Activated CD4-positive, alpha-beta memory T cell treated with anti-CD3 and anti-CD28 coated beads for 36 hours (primary cell): ENCODE results near the gene PRR18. TPM values are rescaled to one million over a fixed set of nuclear protein-coding genes. Genes with fewer than 3 reads are reported as not detected.

Experiments used
- CTCF ChIA-PET: fragments of 350-600 bp; sonication (Branson Sonifier 250); formaldehyde crosslinking; loops from one replicate; lab custom pipeline; 2021; ENCODE audit warnings: antibody characterized with exemption, inconsistent platforms; lab: Charles Lee
- POLR2A ChIA-PET: fragments of 350-600 bp; sonication (Branson Sonifier 250); formaldehyde crosslinking; loops from one replicate; lab custom pipeline; 2021; ENCODE audit warnings: antibody characterized with exemption; lab: Charles Lee
- DNase-seq: peaks from one replicate; pipeline ENCODE4 v3.0.0-alpha.2; 2020
- H3K27ac Mint-ChIP-seq: one replicate; pipeline ENCODE4 v1.8.0; 2021; ENCODE audit warnings: mixed read lengths
- H3K27me3 Mint-ChIP-seq: one replicate; pipeline ENCODE4 v1.8.0; 2021; ENCODE audit warnings: mixed read lengths
- H3K36me3 Mint-ChIP-seq: one replicate; pipeline ENCODE4 v1.8.0; 2021; ENCODE audit warnings: mixed read lengths
- H3K4me1 Mint-ChIP-seq: one replicate; pipeline ENCODE4 v1.8.0; 2021; ENCODE audit warnings: low read depth, mixed read lengths
- H3K4me3 Mint-ChIP-seq: one replicate; pipeline ENCODE4 v1.8.0; 2021; ENCODE audit warnings: mild to moderate bottlenecking, mixed read lengths
- H3K9me3 Mint-ChIP-seq: one replicate; pipeline ENCODE4 v1.8.0; 2021; ENCODE audit warnings: mixed read lengths
- intact Hi-C: fragments of 100-400 bp; cut with micrococcal nuclease; formaldehyde crosslinking; loops from one replicate; pipeline ENCODE4 v1.15.1; 2023
- total RNA-seq, 2 experiments: library from RNA; stranded (reverse); gene quantifications; one replicate each; pipeline ENCODE4 v1.2.3, GENCODE V29; 2021

The PRR18 gene
- total RNA-seq, 2 experiments from 2014 or later: 0.17 TPM; not detected in 1

DNA sequence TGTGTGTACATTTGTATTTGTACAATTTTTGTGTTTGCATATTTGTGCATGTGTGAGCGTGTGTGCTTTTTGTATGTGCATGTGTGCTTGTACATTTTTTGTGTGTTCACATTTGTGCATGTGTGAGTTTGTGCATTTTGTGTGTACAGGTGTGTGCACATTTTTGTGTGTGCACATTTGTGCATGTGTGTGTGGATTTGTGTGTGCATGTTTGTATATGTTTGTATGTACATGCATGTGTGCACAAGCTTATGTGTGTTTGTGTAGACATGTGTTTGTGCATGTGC lies 28.9 kb downstream of the PRR18 start:
- DNase-seq: no peak
- intact Hi-C loops: loop anchor here (5.0 kb wide), 1 partner anchor 33 kb away; no protein-coding TSS in a partner anchor
- POLR2A ChIA-PET: no interaction called here
- no peaks in the 10 kb centered on the region for H3K9me3 Mint-ChIP-seq
- peaks cover 5% of the 10 kb centered on the region for H3K4me1 Mint-ChIP-seq
- peaks cover 3% of the 10 kb centered on the region for H3K27me3 Mint-ChIP-seq
- no peak overlapping the region for H3K4me3 Mint-ChIP-seq
- CTCF ChIA-PET: interaction anchor here (0.8 to 3.7 kb wide), 3 partner anchors 102 to 320 kb away, joined by 3 to 26 read pairs (median 3); no protein-coding TSS in a partner anchor
- no peaks in the 10 kb centered on the region for H3K36me3 Mint-ChIP-seq
- no peak overlapping the region for H3K27ac Mint-ChIP-seq

DNA sequence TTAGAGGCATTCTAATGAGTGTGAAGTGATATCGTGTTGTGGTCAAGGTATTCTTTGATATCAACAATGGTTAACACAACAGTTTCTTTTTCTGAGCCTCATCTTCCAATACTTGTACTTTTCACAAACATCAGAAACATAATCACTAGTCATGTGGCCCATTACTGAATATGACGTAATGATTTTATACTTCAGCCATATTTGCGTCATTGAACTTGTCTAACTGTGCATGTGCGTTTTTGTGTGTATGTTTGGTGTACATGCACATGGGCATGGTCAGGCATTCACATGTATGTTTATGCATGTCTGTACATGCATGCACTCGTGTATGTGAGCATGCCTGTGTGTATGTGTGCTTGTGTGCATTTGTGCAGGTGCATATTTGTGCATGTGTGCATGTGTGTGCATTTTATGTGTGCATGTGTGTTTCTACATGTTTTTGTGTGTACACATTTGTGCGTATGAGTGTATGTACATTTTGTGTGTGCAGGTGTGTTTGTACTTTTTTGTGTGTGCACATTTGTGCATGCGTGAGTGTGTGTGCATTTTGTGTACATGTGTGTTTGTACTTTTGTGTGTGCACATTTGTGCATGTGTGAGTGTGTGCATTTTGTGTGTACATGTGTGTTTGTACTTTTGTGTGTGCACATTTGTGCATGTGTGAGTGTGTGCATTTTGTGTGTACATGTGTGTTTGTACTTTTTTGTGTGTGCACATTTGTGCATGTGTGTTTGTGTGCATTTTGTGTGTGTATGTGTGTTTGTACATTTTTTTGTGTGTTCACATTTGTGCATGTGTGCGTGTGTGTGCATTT lies 29.4 kb downstream of the PRR18 start:
- H3K4me1 Mint-ChIP-seq: peaks cover 5% of the 10 kb centered on the region
- H3K27me3 Mint-ChIP-seq: peaks cover 3% of the 10 kb centered on the region
- H3K9me3 Mint-ChIP-seq: no peaks in the 10 kb centered on the region
- intact Hi-C loops: loop anchor here (5.0 kb wide), 1 partner anchor 34 kb away; no protein-coding TSS in a partner anchor
- no peaks in the 10 kb centered on the region for H3K36me3 Mint-ChIP-seq
- ChIA-PET CTCF (interaction anchor here (3.7 kb wide), 1 partner anchor 121 kb away, joined by 26 read pairs; no protein-coding TSS in a partner anchor), POLR2A (no interaction called here)
- H3K27ac Mint-ChIP-seq: no peak overlapping the region
- H3K4me3 Mint-ChIP-seq: no peak overlapping the region
- DNase-seq: no peak

DNA sequence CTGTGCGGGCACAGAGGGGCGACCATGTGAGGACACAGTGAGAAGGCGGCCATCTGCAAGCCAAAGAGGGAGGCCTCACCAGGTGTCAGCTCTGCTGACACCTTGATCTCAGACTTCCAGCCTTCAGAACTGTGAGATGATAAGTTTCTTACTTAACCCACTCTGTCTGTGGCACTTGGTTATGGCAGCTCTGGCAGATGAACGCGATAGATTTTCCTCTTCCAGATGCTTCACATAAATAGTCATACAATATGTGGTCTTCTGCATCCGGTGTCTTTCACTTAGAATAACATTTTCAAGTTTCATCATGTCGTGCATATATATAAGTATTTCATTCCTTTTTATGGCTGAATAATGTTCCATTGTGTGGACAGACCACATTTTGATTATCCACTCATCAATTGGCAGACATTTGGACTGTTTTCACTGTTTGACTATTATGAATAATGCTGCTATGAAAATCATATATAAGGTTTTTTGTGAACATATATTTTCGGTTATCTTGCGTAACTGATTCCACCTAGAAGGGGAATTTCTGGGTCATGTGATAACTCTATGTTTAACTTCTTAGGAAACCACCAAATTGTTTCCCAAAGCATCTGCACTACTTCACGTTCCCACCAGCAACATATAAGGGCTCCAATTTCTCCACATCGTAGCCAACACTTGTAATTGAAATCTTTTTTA lies 30.2 kb downstream of the PRR18 start:
- peaks cover 5% of the 10 kb centered on the region for H3K4me1 Mint-ChIP-seq
- ChIA-PET POLR2A (no interaction called here), CTCF (interaction anchor here (2.6 to 5.0 kb wide), 2 partner anchors 104 to 122 kb away, joined by 11 to 82 read pairs; no protein-coding TSS in a partner anchor)
- no peak overlapping the region for H3K27ac Mint-ChIP-seq
- intact Hi-C loops: loop anchor here (5.0 kb wide), 1 partner anchor 34 kb away; no protein-coding TSS in a partner anchor
- H3K4me3 Mint-ChIP-seq: no peak overlapping the region
- no peaks in the 10 kb centered on the region for H3K36me3 Mint-ChIP-seq
- no peak for DNase-seq
- H3K27me3 Mint-ChIP-seq: peaks cover 3% of the 10 kb centered on the region
- H3K9me3 Mint-ChIP-seq: no peaks in the 10 kb centered on the region

DNA sequence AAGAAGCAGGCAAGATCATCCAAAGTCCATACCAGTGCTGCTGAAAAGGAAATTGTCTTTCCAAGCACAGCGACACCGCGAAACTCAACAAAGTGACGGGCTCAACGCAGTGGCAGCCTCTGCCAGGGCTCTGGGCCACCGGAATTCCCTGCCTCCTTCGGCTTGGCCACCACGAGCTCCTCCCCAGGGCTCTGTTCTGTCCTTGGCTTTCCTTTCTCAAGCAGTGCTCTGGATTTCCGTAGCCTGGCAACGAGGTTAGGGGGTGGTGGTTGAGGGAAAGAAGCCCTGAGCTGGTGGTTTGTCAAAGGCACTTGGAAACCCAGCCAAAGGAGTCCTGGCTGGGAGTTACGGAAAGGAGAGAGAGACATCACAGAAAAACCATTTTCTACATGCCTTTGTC lies 31.2 kb downstream of the PRR18 start:
- no peak for DNase-seq
- POLR2A ChIA-PET: no interaction called here
- CTCF ChIA-PET: interaction anchor here (1.3 to 5.0 kb wide), 8 partner anchors 18 to 123 kb away, joined by 3 to 82 read pairs (median 6); no protein-coding TSS in a partner anchor
- no peak overlapping the region for H3K27ac Mint-ChIP-seq
- intact Hi-C loops: loop anchor here (5.0 kb wide), 1 partner anchor 35 kb away; no protein-coding TSS in a partner anchor
- H3K27me3 Mint-ChIP-seq: no peaks in the 10 kb centered on the region
- no peak overlapping the region for H3K4me3 Mint-ChIP-seq
- no peaks in the 10 kb centered on the region for H3K9me3 Mint-ChIP-seq
- H3K36me3 Mint-ChIP-seq: no peaks in the 10 kb centered on the region
- H3K4me1 Mint-ChIP-seq: peaks cover 5% of the 10 kb centered on the region

DNA sequence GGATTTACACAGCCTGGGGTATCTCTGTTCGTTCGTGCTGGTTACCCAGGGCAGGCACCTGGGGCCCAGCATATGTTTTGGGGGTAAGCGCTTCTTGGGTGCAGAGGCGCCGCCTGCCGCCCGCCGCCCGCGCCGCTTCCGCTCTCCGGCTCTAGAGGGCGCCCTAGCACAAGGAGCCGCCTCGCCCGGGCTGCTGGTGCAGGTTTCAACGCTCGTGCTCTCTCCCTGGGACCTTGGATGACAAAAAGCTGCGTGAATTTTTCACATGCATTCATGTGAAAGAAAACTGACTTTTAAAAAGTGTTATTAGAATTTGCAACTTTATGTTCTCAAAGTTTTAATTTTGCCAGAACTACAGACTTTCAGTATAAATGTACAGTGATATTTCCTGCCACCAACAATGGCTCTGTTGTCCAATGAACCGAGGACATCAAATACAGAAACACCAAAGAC lies 32.5 kb downstream of the PRR18 start:
- H3K36me3 Mint-ChIP-seq: no peaks in the 10 kb centered on the region
- peak; percentile 84 for DNase-seq
- ChIA-PET POLR2A (no interaction called here), CTCF (interaction anchor here (0.6 to 5.0 kb wide), 20 partner anchors 8 to 213 kb away, joined by 3 to 82 read pairs (median 5); no protein-coding TSS in a partner anchor)
- H3K27me3 Mint-ChIP-seq: no peaks in the 10 kb centered on the region
- H3K27ac Mint-ChIP-seq: no peak overlapping the region
- H3K4me1 Mint-ChIP-seq: peaks cover 5% of the 10 kb centered on the region
- intact Hi-C loops: loop anchor here (1.0 to 5.0 kb wide), 3 partner anchors 37 to 126 kb away; no protein-coding TSS in a partner anchor
- no peak overlapping the region for H3K4me3 Mint-ChIP-seq
- H3K9me3 Mint-ChIP-seq: no peaks in the 10 kb centered on the region

DNA sequence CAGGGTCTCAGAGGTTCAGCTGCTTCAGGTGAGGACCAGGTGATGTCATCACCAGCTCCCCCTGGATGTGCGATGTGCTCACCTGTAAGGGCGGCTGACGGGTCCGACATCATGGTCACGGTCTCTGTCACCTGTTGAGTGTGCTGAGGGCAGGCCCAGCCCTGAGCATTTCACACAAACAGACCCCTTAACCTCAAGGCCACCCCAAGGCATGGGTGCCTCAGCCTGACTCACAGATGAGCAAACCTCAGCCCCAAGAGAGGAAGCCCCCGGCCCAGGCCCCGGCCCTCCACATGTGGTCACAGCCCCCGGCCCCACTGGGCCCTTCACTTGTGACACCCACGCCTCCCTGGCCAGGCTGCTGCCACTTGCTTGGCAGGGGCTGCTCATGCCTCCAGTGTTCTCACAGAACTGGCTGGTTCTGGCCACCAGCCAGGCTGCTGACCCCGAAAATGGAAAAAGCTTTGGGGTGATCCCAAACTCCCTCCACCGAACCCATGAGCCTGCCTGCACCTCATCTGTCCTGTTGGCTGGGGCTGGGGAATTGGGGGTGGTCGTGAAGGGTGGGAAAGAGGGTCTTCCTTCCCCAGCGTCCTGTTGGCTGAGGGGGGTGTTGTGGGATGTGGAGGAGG lies 33.3 kb downstream of the PRR18 start:
- CTCF ChIA-PET: interaction anchor here (1.1 to 5.0 kb wide), 2 partner anchors 38 to 125 kb away, joined by 4 to 82 read pairs; no protein-coding TSS in a partner anchor
- intact Hi-C loops: loop anchor here (1.0 to 5.0 kb wide), 3 partner anchors 37 to 126 kb away; no protein-coding TSS in a partner anchor

DNA sequence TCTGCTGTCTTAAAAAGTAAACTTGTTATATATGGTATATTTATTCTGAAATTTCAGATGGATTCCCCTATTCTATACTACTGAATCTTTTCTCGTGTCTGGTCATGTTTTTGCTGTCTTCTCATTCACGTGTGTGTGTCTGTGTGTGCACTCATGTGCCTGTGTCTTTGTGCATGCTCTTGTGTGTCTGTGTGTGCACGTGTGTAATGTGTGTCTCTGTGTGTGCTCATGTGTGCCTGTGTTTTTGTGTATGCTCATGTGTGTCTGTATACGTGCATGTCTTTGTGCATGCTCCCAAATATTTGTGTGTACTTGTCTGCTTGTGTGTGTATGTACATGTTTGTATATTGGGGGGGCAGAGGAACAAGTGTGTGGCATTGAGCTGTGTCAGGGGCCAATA lies 34.0 kb downstream of the PRR18 start:
- Mint-ChIP-seq H3K27me3 (no peaks in the 10 kb centered on the region), H3K27ac (no peak overlapping the region), H3K4me1 (peaks cover 5% of the 10 kb centered on the region), H3K36me3 (no peaks in the 10 kb centered on the region), H3K9me3 (no peaks in the 10 kb centered on the region), H3K4me3 (no peak overlapping the region)
- POLR2A ChIA-PET: no interaction called here
- CTCF ChIA-PET: interaction anchor here (0.6 to 5.0 kb wide), 3 partner anchors 39 to 126 kb away, joined by 3 to 82 read pairs (median 4); no protein-coding TSS in a partner anchor
- intact Hi-C loops: no loop called here
- DNase-seq: no peak

More for the DNA sequence above, 33.3 kb downstream of the PRR18 start:
- no peak overlapping the region for H3K27ac Mint-ChIP-seq
- H3K9me3 Mint-ChIP-seq: no peaks in the 10 kb centered on the region
- no peak for DNase-seq
- POLR2A ChIA-PET: no interaction called here
- H3K4me1 Mint-ChIP-seq: peaks cover 5% of the 10 kb centered on the region
- no peaks in the 10 kb centered on the region for H3K36me3 Mint-ChIP-seq
- H3K4me3 Mint-ChIP-seq: no peak overlapping the region
- no peaks in the 10 kb centered on the region for H3K27me3 Mint-ChIP-seq

DNA sequence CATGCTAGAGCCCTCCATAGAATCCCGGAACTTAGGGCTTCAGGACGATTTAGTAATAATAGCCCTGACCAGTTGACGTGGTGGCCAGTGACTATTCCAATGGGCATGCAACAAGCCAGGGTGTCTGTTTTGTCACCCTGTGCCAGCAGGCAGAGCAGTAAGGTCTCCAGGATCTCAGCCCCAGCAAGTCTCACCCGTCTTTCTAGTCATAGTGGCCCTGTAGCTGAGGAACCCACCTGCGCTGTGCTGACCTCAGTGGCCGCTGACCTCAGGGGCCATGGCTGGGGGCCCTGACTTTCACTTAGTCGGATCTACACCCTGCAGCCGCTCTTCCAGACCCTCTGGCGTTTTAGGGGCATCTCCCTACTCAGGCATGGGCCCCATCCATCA lies 36.8 kb downstream of the PRR18 start:
- no peaks in the 10 kb centered on the region for H3K9me3 Mint-ChIP-seq
- H3K36me3 Mint-ChIP-seq: no peaks in the 10 kb centered on the region
- peaks cover 5% of the 10 kb centered on the region for H3K4me1 Mint-ChIP-seq
- POLR2A ChIA-PET: no interaction called here
- intact Hi-C loops: no loop called here
- no peak overlapping the region for H3K4me3 Mint-ChIP-seq
- DNase-seq: no peak
- CTCF ChIA-PET: interaction anchor here (0.8 to 2.1 kb wide), 2 partner anchors 128 to 129 kb away, joined by 4 to 7 read pairs; no protein-coding TSS in a partner anchor
- no peaks in the 10 kb centered on the region for H3K27me3 Mint-ChIP-seq
- H3K27ac Mint-ChIP-seq: no peak overlapping the region

DNA sequence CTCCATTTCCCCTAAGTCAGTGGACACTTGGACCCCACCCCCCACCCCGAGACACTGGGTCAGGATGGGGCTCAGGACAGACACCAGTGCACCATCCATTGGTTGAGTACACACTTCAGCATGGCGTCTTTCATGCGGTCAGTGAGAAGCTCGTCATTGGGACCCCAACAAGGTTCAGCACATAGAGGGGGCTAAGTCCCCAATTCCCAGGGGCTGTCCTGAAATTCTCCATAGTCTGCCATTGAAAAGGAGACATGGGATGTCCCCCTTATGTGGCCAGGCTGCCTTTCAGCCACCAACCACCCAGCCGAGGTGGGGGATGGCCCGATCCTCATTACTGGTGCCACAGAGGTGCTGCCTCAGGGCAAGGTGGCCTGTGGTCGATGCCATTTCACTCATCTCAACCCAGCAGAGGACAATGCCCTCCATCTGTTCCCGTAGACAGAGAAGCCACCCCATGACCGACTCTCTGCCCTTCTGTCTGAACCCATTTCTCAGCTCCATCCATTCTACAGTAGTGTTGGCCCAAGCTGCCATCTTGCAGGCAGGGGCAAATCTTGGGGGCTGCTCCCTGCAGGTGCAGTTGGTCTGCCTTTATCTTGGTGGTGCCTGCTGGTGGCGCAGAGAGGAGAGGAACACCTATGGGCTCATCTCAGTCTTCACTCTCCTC lies 37.4 kb downstream of the PRR18 start:
- ChIA-PET POLR2A (no interaction called here), CTCF (interaction anchor here (2.1 kb wide), 1 partner anchor 130 kb away, joined by 7 read pairs; no protein-coding TSS in a partner anchor)
- Mint-ChIP-seq H3K36me3 (no peaks in the 10 kb centered on the region), H3K27me3 (no peaks in the 10 kb centered on the region), H3K4me1 (peaks cover 4% of the 10 kb centered on the region), H3K27ac (no peak overlapping the region), H3K9me3 (no peaks in the 10 kb centered on the region), H3K4me3 (no peak overlapping the region)
- intact Hi-C loops: no loop called here
- no peak for DNase-seq

DNA sequence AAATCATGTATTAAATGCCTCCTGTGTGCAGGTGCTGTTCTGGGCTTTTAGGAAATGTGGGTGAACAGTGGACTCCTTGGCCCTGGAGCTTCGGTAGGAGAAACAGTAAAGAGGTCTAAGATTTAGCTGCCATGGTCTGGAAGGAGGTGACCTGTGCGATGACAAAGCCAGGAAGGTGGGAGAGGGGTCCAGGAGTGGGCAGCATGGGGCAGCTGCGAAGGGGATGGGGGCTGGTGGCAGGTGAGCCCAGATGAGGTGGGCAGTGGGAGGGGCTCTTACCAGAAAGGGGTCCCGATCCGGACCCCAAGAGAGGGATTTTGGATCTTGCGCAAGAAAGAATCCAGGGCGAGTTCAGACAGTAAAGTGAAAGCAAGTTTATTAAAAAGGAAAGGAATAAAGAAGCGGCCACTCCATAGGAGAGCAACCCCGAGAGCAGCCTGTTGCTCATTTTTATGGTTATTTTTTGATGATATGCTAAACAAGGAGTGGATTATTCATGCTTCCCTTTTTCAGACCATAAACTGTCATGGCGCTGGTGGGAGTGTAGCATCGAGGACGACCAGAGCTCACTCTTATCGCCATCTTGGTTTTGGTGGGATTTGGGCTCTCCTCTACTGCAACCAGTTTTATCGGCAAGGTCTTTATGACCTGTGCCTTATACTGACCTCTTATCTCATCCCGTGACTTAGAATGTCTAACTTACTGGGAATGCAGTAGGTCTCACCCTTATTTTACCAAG lies 38.7 kb downstream of the PRR18 start:
- H3K36me3 Mint-ChIP-seq: no peaks in the 10 kb centered on the region
- POLR2A ChIA-PET: no interaction called here

More for the DNA sequence above, 38.7 kb downstream of the PRR18 start:
- CTCF ChIA-PET: interaction anchor here (0.7 kb wide), 1 partner anchor 131 kb away, joined by 3 read pairs; no protein-coding TSS in a partner anchor
- no peak overlapping the region for H3K27ac Mint-ChIP-seq
- H3K9me3 Mint-ChIP-seq: no peaks in the 10 kb centered on the region
- H3K27me3 Mint-ChIP-seq: no peaks in the 10 kb centered on the region
- H3K4me1 Mint-ChIP-seq: no peaks in the 10 kb centered on the region
- H3K4me3 Mint-ChIP-seq: no peak overlapping the region
- intact Hi-C loops: no loop called here
- no peak for DNase-seq
